GM19372 (cell line): Measurements from ENCODE around the gene PDS5B.
A peak's percentile ranks its signal among the peaks of the same experiment; 100 is the strongest.
"Not testable (repeated sequence)": the region's sequence is repeated elsewhere in the genome, so short reads cannot be mapped to it uniquely, and the experiment has no call there.

Experiments
- ATAC-seq: cut with Tn5 transposase; IDR thresholded peaks from one replicate; pipeline ENCODE4 v1.9.1; 2021; ENCODE audit warnings: mild to moderate bottlenecking, low read depth, moderate library complexity; ENCODE audit not compliant: unreplicated experiment

The PDS5B gene

GRCh38 chr13:32752997-32753606 lies 166.8 kb downstream of the PDS5B start:
- ATAC-seq, result no peak

GRCh38 chr13:32754179-32754578 lies 167.9 kb downstream of the PDS5B start:
- no peak for ATAC-seq

GRCh38 chr13:32759152-32759551 lies 172.9 kb downstream of the PDS5B start:
- no peak for ATAC-seq

- ATAC-seq, result no peak
Observed at GRCh38 chr13:32761472-32761871, 175.2 kb downstream of the PDS5B start.

- ATAC-seq, result no peak
Observed at GRCh38 chr13:32779119-32779518, 192.9 kb downstream of the PDS5B start.

GRCh38 chr13:32781906-32782305 lies 195.7 kb downstream of the PDS5B start:
- no peak for ATAC-seq

DNA sequence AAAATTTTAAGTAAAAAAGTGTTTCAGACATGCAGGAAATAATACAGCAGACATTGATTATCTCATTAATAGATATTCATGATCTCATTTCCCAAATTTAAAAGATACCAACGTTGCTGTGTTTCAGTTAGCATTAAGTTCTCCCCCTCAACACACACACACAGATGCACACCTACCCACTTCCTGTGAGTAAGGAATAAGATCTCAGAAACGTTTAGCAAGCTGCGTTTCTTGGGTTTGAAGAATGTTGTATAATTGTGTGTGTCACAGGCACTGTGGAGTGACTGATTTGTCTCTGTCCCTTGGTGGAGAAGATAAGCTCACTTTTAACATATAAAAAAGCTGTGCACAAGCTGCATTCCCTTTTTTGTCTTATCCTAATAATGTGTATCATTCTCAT lies 196.8 kb downstream of the PDS5B start:
- ATAC-seq, result no peak

DNA sequence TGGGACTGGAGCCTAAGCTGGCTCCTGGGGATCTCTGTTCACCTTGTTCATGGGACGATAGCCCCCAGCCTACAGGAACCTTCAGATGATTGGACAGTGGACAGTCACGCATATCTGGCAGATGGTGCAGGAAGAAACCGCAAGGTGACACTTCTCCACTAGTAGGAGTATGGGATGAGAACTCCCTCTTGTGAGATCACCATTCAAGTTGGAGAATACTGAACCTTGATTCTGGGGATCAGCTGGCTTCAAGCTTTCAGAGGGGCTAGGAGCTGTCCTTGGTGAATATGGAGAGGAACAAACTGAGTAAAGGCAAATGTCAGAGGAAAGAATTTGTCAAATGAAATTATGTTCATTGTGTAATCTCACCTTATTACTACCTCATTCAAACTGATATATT lies 204.5 kb downstream of the PDS5B start:
- ATAC-seq, result no peak

DNA sequence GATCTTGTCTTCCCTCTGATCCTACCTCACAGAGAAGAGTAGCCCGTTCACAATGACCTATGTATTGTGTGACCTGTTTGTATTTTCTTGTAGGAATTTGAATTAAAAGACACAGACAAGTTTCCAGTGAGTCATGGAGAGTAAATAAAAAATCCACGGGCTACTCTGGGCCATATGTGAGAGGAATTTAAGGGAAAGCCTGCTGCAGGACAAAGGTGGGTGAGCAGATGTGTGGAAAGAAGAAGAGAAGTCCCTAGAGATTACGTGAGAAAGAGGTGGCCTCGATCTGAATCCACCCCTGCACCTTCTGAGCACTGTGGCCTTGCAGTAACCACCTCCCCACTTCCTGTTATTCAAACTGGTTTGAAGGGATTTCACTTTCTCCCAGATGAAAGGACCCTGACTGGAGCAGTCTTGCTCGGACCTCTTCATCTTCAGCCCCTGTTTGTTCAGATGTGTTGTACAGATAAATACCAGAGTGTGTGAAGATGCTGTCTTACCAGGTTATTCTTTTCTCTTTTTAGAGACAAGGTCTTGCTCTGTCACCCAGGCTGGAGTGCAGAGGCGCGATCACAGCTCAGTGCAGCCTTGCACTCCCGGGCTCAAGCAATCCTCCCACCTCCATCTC lies 205.4 kb downstream of the PDS5B start:
- peak; percentile 89 for ATAC-seq

DNA sequence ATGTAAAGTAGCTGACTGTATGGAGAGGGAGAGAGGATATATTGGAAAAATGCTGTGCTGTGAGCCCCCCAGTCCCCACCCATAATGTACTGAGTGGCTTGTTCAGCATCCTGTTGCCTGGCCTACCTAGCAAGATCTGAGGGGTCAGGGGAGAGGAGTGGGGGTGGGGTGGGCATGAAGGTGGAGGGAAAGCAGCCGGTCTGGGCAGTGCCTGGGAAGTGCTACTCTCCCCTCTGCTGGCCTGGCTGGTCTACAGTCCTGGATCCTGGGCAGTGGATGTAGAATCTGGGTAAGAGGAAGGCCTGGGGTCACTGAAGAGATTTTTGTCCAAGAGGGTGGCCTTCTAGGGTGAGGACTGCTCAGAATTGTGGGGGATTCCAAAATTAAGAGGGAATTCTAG lies 210.5 kb downstream of the PDS5B start:
- no peak for ATAC-seq

GRCh38 chr13:32802159-32802558 lies 215.9 kb downstream of the PDS5B start:
- no peak for ATAC-seq

- no peak for ATAC-seq
Observed at GRCh38 chr13:32804673-32805230, 218.5 kb downstream of the PDS5B start.

DNA sequence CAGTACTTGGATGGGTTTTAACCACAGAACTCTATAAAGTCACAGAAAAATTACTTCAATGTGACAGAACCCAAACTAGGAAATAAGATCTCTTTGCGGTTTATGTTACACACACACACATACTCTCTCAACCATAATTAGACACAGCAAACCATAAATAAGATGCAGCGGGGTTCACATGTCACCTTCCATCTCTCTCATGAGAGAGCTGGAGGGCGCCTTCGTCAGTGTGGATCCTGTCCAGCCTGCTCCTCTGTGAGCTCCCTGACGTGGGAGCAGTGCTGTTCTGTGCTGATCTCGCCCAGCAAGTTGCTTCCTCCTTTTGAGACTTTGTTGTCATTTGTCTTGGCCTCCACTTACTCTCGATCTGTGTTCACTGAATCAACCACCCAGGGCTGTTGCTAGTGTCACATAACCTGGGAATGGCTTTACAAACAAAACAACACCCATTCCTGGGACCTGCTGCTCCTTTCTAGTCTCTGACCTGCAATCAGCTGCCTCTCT lies 225.1 kb downstream of the PDS5B start:
- peak; percentile 70 for ATAC-seq

DNA sequence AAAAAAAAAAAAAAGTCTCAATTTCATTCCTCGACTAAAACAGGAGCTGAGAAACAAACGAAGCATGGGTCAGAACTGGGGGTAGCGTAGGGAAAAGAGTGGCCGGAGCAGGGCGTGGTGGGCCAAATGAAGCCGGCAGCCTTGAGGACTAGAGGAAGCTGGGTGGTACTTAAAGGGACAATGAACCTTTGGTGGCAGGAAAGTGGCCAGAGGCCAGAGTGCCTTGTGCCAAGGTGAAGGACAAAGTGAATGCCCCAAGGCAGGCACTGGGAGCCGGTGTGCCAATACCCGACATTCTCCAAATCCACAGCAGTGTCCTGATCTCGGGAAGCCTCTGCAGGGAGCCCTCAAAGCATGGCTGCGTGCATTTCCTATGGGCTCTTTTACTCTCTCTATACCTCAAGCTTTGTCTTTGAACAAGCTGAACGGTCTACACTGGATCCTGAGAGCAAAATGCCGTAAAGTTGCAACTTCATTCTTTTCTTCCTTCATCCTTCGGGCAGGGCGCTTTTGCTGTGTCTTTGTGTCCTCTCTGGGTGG lies 235.0 kb downstream of the PDS5B start:
- ATAC-seq, result no peak

DNA sequence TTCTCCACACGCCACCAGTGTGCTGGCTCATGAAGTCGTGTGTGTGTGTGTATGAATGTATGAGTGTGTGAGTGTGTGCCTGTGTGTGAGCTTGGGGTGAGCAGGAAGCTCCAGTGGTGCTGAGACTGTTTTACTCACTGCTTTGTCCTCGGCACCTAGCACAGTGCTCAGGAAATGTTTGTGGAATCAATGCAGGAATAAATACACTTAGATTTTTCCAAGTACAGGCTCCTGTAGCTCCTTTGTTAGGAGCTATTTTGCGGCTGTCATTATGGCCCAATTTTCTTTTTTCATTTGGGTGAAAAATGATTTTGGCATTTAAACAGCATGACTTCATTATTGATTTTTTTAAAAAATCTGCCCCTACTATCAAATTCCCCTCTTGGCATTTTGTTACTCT lies 236.5 kb downstream of the PDS5B start:
- ATAC-seq, result no peak

DNA sequence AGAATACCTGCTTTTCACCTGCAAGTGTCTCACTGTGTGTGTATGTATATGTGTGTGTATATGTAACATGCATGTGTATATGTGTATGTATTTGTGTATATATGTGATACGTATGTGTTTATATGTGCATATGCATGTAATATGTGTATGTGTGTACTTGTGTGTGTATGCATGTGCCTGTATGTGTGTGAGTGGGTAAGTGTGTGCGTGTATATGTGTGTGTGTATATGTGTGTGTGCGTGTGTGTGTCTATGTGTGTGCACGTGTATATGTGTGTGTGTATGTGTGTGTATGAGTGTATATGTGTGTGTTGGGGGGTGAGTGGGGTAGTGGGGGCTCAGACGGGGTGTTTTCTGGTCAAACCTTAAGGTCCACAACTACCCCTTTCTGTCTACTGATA lies 237.3 kb downstream of the PDS5B start:
- no peak for ATAC-seq

DNA sequence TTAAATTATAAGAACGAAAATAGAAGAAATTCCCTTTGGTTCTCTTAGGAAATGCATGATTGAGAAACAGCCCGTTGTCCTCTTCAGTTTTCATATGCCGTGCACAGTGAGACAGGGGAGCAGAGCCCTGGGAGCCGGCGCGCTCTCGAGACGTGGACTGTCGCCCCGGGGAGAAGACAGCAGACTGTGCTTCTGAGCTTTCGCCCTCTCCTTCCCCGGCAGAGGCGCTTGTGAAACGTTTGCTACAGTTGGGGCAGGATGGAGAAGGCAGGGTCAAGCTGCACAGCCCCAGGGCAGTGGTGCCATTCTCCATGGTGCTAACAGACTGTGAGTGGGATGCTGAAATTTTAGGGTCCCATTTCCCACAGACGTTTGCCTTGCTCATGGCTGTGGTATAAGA lies 237.8 kb downstream of the PDS5B start:
- ATAC-seq, result no peak

- ATAC-seq, result no peak
Observed at GRCh38 chr13:32824675-32825074, 238.4 kb downstream of the PDS5B start.

- ATAC-seq, result no peak
Observed at GRCh38 chr13:32825481-32825880, 239.2 kb downstream of the PDS5B start.

DNA sequence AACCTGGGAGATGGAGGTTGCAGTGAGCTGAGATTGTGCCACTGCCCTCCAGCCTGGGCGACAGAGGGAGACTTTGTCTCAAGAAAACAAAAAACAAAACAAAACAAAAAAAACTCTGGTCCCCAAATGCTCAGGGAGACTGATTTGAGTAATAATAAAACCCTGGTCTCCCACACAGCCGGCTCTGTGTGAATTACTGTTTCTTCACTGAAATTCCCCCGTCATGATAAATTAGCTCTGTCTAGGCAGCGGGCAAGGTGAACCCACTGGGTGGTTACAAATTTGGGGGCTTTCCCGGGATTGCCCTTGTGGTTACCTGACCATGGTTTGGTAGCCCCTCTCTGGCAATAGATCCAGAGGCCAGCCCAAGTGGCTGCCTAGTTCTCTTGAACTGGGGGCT lies 240.1 kb downstream of the PDS5B start:
- ATAC-seq, result not testable (repeated sequence)
